Medulla oblongata (tissue), 1 donor: Measurements from ENCODE around the gene RCOR1.
"Not testable (repeated sequence)": the region's sequence is repeated elsewhere in the genome, so short reads cannot be mapped to it uniquely, and the experiment has no call there.

ENCODE experiments used
- DNase-seq: peaks from one replicate; pipeline ENCODE4 v3.0.0-alpha.2; 2015; ENCODE audit errors: extremely low spot score

RCOR1 gene

DNA sequence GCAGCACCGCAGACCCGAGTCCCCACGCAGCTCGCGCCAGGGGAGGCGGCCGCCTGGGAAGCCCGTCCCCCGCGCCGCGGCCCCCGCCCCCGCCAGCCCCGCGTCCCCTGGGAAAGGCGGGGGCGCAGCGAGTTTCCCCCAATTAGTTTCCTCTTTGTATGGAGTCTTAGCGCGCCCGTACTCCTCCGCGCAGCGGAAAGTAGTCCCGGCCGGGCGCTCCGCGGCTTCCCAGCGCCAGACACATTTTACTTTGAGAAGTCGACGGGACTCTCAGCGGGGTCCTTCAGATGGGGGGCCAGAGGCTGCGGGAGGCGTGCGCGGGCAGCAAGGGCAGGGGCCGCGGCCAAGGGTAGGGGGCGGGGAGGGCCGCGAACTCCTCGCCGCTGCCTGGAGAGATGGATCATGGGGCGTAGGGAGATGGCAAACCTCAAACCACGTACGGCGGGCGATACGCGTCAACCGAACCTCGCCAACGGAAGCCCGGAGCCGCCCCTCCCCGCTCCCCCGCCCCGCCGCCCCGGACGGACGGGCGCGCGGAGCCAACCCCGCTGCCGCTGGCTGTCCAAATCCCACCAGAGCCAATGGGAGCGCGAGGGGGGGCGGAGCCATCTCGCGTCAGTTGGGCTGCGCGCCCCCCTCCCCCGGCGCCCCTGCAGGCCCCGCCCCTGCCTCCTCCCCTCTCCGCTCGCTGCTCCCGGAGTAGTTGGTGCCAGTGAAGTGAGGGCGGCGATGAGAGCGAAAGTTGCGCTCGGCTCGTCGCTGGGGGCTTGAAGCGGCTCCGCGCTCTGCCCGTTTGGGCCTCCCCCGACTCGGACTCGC is at the start of gene RCOR1:
RCOR1 (plus strand) TSS at position 706 of the 819 bp plus-strand sequence. CDS start 238 bp downstream, outside the sequence.
- DNase-seq = peak; percentile 98

DNA sequence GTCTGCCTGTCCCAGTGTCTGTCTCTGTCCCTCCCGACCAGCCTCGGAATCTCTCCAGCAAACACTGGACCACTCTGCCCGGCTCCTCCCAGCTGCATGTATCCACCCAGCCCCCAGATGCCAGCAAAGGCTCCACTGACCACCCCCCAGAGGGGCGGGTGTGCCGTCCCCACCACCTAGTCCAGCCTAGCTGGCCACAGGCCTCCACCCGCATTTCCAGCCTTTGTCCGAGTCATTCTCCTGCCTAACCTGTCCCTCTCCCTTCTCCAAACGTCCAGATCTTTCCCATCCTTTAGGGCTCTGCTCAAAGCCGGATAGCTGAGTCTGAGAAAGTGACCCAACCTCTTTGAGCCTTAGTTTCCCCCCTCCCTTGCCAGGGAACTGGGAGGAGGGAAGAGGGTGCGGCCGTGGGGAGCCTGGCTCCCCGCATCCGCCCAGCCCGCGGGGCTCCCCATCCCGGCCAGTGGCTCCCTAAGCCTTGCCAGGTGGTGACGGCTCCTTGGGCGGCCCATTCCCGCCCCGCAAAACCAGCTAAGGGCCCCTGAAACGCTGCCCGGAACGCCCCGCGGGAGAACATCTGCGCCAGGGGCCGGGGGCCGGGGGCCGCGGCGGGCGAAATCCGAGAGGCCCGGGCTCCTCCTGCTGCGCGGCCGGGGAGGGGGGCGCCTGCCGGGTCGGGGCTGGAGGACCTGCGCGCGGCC is 48.3 kb upstream of the RCOR1 start:
- no peak for DNase-seq

DNA sequence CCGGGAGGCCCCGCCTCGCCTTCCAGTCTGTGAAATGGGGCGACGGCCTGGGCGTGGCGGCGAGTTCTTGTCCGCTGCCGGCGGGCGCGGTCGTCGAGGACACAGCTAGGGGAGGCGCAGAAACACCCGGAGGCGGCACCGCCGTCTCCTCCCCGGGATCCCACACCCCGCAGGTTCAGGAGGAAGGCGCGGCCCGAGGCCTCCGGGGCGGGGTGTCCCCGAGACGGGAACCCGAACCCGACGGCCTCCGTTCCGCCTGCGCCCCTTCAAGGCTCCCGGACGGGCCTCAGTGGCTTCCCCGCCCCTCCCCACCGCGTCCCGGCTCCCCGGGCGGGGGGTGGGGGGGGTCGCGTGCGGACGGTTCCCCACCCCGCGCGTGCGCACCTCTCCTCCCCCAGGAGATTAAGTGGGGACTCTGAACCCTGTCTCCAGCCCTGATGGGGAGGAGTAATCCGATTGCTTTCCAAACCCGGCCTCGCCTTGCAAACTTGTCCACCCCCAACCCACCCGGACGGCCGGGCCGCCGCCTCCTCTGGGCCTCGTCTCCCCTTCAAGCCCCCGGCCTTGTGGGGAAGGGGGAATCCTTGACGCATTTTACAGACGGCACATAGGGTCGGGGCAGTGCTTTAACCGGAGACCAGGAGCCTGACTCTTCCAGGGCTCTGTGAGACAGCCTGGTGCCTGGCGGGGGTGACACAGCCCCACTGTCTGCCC is 47.5 kb upstream of the RCOR1 start:
- DNase-seq = no peak

DNA sequence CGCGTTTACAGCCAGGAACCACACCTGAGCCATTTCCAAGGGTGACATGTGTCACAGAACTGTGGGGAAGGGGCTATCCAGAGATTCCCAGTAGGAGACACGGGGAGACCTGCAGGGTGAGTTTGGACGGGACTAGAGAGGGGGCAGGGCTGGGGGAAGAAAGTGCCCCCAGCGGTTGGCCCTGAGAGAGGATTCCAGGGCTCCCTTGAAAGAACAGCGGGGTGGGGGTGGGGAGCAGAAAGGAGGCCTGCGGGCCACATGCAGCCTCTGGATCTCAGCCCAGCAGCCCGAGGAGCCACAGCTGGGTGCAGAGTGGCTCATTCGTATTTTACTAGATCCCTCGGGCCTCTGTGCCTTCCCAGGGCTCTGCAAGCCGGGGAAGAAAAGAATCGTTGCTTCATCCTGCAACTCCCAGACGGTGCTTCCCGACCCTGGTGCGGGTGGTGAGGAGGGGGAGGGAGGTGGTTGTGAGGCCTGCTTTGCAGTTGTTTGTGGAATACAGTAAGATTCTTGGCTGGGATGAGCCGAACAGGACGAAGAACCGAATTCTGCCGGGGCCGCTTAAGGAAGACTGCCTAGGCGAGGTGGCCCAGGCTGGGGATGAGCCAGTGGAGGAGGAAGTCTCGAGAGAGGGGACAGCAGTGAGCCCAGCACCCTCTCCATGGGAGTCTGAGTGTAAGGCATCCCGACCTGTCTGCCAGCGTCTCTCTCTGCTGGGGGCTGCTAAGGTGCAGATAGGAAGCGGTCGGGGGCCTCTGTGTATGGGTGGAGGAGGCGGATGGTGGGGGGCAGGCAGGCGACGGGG is 46.8 kb upstream of the RCOR1 start:
- no peak for DNase-seq

DNA sequence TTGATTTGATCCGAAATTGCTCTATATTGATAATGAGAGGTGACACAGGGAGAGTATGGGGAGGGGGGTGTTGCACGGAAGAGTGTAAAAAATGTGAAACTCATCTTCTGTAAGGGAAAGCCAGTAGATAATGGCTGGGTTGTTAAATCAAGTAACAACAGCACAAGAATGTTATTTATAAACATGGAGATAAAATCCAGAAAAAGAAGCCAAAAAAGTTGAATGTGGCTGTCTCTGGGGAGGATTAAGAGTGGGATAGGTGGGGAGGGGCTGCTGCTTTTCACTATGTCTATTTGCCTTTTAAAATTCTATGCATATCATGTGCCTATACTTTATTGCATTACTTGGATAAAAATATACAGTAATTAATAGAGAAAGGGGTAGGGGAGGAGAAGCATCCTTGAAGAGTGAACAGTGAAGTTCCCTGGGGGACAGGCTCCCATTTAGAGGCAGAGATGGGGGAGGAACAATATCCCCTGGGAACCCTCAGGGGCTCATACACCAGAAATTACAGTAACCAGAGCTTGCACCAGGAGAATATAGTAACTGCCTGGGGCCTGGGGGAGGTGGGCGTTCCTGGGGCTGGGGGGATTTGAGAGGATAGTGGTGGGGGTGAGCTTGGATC is 43.7 kb upstream of the RCOR1 start:
- no peak for DNase-seq

DNA sequence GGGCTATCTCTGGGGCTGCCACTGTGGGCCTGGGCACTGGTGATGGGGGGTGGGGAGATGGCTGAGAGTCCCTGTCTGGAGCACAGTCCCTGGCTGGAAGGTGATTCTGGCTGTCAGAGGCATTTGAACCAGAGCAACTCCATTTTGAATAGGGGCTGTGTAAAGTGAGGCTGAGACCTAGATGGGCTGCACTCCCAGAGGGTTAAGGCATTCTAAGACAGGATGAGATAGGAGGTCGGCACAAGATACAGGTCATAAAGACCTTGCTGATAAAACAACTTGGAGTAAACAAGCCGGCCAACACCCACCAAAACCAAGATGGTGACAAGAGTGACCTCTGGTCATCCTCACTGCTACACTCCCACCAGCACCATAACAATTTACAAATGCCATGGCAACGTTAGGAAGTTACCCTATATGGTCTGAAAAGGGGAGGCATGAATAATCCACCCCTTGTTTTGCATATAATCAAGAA is 41.5 kb upstream of the RCOR1 start:
- DNase-seq = not testable (repeated sequence)

DNA sequence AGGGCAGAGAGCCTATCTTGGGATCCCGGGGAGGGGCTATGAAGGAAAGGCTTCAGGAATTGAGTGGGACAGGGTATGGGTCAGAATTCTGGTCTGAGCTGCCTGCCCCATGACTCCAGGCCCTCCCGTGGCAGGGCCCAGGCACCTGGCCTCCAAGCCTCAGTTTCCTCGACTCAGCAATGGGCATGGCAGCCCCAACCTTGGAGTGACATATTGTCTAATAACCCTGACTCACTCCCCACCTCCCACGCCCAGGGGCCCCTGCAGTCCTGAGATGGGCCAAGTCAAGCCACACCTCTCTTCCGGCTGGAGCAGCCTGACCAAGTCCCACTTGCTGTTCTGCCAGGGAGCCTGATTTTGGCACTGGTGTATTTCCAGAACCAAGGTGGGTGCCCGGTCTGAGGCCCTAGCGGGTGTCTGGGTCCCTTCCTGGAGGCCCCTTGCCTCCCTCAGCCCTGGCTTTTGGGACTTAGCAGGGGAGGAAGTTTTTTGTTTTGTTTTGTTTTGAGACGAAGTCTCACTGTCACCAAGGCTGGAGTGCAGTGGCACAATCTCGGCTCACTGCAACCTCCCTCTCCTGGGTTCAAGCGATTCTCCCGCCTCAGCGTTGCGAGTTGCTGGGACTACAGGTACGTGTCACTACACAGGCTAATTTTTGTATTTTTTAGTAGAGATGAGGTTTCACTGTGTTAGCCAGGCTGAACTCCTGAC is 40.3 kb upstream of the RCOR1 start:
- no peak for DNase-seq

DNA sequence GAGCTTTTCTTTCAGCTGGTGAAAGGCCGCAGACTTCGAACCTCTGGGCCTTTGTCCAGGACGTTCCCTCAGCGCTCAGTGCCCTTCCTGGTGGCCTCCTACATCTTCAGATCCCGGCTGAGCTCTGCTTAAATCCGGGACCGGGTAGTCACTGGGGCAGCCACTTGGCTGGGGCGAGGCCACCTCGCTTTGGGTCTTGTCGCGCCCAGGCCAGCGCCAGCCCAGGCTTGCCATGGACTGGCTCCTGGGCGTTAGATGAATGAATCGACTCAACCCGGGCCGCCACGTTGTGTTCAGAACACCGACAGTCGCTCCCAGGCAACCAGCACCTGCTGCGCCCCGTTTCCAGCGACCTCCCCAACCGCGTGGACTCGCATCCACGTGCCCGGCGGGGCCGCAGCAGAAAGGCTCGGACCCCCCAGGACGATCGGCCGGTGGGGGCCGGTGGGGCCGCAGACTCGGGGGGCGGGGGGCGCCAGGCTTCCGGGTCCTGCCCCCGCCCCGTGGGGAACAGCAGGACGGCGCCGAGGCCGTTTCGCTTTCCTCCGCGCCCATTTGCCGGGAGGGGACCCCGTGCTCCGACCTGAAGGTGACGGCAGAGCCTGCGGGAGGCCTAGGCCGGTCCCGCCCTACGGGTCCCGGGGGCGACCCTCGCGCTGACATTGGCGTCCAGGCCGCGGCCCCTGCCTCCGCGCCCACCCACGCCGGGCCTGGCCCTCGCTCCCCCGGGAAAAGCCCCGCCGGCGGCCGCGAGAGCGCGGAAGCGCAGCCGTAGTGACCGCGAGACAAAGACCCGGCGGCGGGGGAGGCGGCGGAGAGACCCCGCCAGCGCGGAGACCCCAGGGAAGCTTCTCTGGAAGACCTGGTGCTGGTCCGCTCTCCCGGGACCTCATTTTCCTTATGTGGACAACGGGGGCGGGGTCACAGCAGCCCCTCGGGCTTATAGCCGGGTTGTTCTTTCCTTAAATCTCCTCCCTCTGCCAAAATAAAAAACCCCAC is 37.3 kb upstream of the RCOR1 start:
- DNase-seq = peak; percentile 9

DNA sequence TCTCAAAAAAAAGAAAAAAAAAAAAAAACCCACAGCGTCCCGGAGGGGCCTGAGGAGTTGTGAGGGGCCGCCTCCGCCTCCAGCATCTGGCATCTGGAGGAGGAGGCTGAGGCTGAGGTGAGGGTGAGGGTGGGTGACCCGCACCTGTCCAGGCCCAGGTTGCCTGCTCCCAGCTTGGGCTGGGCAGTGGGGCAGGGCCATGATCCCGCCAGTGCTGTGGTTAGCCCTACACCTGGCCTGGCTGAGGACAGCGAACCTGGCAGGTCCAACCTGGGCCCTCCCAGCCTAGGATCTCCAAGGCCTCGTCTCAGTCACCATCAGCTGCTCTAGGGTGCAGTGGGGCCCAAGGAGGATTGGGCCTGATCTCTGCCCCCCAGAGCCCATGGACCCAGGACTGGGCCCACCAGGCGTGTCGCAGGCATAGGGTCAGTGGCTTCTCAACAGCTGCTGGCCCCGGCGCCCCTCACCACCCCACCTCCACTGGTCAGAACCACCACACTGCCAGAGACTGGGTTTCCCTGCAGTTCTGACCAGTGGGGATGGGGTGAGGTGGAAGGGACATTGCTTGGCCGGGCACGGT is 36.3 kb upstream of the RCOR1 start:
- DNase-seq = no peak

DNA sequence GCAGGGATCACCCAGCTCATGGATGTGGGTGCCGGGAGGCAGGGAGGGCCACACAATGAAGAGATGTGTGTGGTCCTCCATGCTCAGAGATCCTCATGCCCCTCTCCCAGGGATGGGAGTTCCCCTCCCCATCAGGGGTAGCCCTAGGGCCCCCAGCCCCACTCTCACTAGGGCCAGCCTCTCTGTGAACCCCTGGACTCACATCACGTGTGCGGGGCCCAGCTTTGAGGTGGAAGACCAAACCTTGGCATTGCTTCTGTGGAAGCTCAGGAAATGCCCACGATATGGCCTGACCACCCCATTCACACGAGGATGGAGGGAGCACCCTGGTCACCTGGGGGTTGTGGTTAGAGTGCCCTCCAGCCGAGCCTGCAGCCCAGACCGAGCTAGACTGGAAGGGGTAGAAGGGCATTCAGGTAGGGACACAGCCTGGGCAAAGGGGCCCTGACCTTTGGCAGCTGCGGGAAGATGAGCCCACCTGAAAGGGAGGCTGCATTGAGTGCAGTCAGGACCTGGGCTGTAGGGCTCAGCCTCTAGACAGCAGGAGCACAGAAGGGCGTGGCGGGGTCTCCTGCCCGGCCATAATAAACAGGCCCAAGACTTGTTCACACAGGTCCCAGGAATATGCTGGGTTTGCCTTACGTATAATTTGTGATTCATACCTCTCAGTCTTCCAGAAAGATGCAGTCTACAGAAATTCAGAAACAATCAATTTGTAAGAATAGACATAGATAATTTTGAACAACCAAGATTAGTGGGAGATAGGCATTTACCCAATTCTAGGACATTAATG is 34.8 kb upstream of the RCOR1 start:
- DNase-seq = no peak

DNA sequence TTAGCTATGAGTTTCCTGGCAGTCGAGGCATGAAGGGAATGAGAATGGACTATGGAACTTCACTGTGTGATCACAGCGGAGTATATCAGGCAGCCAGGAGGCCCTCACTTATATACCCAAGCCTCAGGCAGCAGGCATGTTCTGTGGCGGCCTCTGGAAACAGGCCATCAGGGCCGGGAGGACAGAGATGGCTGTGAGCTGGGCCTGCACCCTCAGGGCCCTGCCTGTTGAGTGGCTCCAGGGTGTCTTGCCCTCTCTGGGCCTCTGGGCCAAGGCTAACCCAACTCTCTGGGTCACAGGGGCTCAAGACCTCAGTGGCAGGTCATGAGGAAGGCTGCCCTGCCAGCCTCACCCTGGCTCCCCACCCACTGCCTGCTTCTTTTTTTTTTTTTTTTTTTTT is 33.9 kb upstream of the RCOR1 start:
- no peak for DNase-seq

DNA sequence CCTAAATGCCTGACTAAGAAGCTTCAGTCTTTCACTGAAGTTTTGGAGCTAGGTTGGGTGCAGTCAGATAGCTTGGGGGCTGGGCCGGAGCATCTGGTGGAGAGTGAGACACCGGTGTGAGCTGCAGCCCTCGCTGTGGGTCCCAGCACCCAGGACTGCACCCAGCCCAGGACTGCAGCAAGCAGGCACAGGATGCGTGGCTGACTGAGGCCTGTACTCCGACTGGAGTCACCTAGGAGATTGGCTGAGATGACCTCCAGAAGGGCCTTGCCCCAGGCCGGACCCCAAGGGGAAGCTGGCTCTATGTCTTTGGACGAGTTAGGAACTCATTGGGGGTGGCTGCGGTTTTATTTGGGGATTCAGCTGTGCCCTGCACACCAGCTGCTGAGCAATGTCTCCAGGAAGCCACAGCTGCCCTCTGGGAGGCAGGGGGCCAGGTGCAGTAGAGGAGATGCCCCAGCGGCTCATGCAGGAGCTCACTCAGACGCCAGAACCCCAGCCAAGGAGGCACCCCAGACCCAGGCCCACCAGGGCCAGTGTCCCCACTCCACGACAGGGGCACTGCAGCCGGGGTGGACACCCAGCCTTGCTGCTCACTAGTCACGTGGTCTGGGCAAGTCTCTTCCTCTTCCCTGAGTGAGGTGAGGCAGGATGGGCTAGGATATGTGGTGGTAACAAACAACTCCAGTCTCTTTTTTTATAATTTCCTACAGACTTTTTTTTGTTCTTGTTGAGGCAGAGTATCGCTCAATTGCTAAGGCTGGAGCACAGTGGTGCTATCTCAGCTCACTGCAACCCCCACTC is 31.8 kb upstream of the RCOR1 start:
- no peak for DNase-seq

DNA sequence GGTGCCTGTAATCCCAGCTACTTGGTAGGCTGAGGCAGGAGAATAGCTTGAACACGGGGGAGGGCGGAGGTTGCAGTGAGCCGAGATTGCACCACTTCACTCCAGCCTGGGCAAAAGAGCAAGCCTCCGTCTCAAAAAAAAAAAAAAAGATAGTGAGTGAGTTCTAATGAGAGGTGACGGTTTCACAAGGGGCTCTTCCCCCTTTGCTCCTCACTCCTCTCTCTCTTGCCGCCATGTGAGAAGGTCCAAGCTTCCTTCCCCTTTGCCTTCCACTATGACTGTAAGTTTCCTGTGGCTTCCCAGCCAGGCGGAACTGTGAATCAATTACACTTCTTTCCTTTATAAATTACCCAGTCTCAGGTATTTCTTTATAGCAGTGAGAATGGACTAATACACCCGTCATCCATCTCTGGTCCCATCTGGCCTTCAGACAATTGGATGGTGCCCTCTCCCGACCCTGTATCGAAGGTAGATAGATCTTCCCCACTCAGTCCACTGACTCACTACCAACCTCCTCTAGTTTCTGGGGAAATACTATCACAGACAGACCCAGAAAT is 27.0 kb upstream of the RCOR1 start:
- peak; percentile 77 for DNase-seq

DNA sequence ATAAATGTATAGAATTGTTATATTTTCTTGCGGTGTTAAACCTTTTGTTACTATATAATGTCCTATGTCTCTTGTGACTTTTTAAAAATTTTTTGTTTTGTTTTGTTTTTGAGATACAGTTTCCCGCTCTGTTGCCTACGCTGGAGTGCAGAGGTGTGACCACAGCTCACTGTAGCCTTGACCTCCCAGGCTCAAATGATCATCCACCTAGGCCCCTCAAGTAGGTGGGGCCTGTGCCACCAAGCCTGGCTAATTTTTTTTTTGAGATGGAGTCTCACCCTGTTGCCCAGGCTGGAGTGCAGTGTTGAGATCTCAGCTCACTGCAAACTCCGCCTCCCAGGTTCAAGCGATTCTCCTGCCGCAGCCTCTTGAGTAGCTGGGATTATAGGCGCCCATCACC is 26.5 kb upstream of the RCOR1 start:
- no peak for DNase-seq

DNA sequence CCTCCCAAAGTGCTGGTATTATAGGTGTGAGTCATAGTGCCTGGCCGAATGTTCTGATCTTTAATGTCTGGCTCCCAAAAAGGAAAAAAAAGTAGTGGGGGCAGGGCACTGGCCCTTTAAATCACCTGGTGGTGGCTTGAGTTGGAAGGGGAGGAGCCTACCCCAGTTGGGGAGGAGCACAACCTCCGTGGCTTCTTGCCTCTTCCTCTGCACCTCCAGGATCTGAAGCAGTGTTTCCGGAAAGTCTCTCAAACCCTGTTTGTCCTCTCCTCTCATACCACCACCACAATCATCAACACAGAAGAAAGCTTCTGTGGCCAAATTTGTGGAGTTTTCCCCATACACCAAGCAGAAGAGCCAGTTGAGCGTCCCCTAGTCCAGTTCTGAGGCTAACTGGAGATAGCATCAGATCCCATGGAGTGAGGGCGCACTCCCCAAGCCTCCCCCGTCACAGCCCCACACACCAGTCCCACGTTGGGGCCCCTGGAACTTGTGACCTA is 24.3 kb upstream of the RCOR1 start:
- no peak for DNase-seq

DNA sequence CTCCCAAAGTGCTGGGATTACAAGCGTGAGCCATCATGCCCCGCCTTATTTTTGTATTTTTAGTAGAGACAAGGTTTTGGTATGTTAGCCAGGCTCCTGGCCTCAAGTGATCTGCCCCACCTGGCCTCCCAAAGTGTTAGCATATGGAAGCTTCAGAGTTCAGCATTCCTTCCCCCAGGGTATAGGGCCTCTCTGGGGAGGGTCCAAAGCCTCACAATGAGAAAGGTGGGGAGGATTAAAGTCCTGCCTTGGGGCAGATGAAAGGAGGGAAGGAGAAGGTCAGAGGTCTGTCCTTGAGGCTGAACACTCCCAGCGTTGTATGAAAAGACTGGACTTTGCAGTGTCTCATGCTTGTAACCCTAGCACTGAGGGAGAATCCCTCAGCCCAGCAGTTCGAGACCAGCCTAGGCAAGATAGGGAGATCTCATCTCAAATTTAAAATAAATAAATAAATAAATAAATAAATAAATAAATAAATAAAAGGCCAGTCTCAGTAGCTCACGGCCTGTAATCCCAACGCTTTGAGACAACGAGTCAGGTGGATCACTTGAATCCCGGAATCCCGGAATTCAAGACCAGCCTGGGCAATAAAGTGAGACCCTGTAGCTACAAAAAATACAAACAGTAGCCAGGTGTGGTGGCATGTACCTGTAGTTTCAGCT is 22.0 kb upstream of the RCOR1 start:
- DNase-seq = no peak
